Sigmoid colon (tissue), 7 donors: ENCODE measurements around the gene DIPK1B. TPM values are rescaled to one million over a fixed set of nuclear protein-coding genes. Genes with fewer than 3 reads are reported as not detected.

Experiments used
- DNase-seq: peaks from one replicate; pipeline ENCODE4 v3.0.0-alpha.2; 2019
- H3K27ac ChIP-seq, 4 donors: fragments of 200-600 bp; sonication (generic); one replicate each; pipeline ENCODE4 v1.5.1; 2016 to 2019; ENCODE audit warnings: mild to moderate bottlenecking in 1 of 4
- H3K27me3 ChIP-seq, 3 donors: fragments of 200-600 bp; sonication (generic); one replicate each; pipeline ENCODE4 v1.5.1; 2019; ENCODE audit warnings: mild to moderate bottlenecking in 1 of 3
- H3K36me3 ChIP-seq, 4 donors: fragments of 200-600 bp; sonication (generic); one replicate each; pipeline ENCODE4 v1.5.1; 2016 to 2019
- H3K4me1 ChIP-seq, 4 donors: fragments of 200-600 bp; sonication (generic); one replicate each; pipeline ENCODE4 v1.5.1; 2017 to 2019
- H3K4me3 ChIP-seq, 4 donors: fragments of 200-600 bp; sonication (generic); one replicate each; pipeline ENCODE4 v1.5.1; 2017 to 2019; ENCODE audit warnings: mild to moderate bottlenecking in 2 of 4, moderate library complexity in 1 of 4
- H3K9me3 ChIP-seq, 4 donors: fragments of 200-600 bp in 3 of 4; sonication (generic) in 3 of 4; one replicate each; pipeline versions ENCODE4 v1.5.1 to v1.6.1; 2013 to 2019
- EP300 ChIP-seq, 4 donors: sonication (generic); formaldehyde crosslinking; IDR thresholded peaks; one replicate each; pipeline ENCODE4 v1.6.1; 2017; ENCODE audit warnings: antibody characterized with exemption in 4 of 4
- POLR2A ChIP-seq, 2 donors: fragments of 450-650 bp; IDR thresholded peaks; one replicate each; pipeline ENCODE4 v1.6.1; 2016; ENCODE audit warnings: antibody characterized with exemption in 2 of 2, mild to moderate bottlenecking in 2 of 2, moderate library complexity in 2 of 2
- POLR2AphosphoS5 ChIP-seq, 4 donors: sonication (generic); formaldehyde crosslinking; IDR thresholded peaks; one replicate each; pipeline ENCODE4 v1.6.1; 2017; ENCODE audit warnings: antibody characterized with exemption in 4 of 4
- WGBS, 2 donors: extraction: QIAGEN DNeasy Blood & Tissue Kit; methylation state at CpG; one replicate each; pipeline ENCODE4 v1.1.7; 2013; 5-methylcytosine and 5-hydroxymethylcytosine counted together
- intact Hi-C: fragments of 100-400 bp; cut with DNase I; formaldehyde crosslinking; loops from one replicate; pipeline ENCODE4 v1.15.1; 2023
- polyA plus RNA-seq, 3 donors: library from polyadenylated mRNA; stranded (reverse); fragments of 200-250 nt; gene quantifications; one replicate each; pipeline ENCODE4 v1.2.3, GENCODE V29; 2013
- total RNA-seq, 4 donors: library from RNA; depleted of rRNA; stranded (reverse); fragments of >200 nt; gene quantifications; one replicate each; pipeline ENCODE4 v1.1.0, GENCODE V29; 2016
- TF ChIP-seq, protein P1 (sequence below), 4 experiments: fragments of 450-650 bp in 3 of 4; fragments of 200-600 bp in 1 of 4; IDR thresholded peaks; one replicate each; pipeline ENCODE4 v1.5.1; 2016 to 2019; ENCODE audit warnings: antibody characterized with exemption in 4 of 4, mild to moderate bottlenecking in 3 of 4, moderate library complexity in 2 of 4
- donor health status: healthy with polysubstance abuse.
- donor health status: Bipolar disorder and iron deficiency.
- donor health status: healthy.

Gene DIPK1B
- total and polyA plus RNA-seq, 7 donors: 0.23 to 18.3 (median 9.6) TPM

DNA sequence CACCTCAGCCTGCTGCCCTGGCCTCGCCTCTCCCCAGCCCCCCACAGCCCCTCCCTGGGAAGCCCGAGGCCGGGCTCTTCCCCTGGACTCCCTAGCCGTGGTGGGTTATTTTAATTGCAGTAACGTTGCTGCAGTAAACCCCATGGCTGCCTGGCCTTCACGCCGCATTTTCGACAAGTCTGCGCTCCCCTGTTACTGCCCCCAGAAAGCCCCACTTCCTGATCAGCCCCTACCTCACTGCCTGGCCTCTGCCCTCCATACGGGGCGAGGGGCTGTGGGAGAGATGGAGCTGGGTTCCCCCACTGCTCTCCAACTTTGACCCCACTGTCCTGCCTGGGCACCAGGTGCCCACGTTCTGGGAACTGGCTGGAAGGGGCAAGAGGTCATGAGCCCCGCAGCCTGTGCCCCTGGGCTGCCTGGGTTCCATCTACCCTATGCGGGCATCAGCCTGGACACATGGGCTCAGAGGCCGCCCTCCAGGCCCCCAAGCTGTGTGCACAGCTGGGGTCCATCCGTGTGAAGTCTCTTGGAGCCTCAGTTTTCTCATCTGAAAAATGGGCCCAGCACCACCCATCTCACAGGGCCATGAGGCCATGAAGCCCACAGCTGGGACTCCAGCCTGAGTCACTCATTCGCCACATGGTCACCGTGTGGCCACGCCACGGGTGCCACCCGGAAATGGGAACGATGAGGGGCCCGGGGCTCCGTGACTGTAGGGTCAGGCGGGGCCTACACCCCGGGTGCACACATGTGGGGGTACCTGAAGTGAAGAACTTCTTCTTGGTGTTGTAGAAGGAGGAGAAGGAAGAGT is 38.2 kb upstream of the DIPK1B start:
- TF ChIP-seq EP300 (IDR thresholded peaks at IDR 0.05): no peak
- no peak for TF ChIP-seq POLR2AphosphoS5 (IDR thresholded peaks at IDR 0.05)
- no peak for TF ChIP-seq POLR2A (IDR thresholded peaks at IDR 0.05)
- TF ChIP-seq, protein P1, sequence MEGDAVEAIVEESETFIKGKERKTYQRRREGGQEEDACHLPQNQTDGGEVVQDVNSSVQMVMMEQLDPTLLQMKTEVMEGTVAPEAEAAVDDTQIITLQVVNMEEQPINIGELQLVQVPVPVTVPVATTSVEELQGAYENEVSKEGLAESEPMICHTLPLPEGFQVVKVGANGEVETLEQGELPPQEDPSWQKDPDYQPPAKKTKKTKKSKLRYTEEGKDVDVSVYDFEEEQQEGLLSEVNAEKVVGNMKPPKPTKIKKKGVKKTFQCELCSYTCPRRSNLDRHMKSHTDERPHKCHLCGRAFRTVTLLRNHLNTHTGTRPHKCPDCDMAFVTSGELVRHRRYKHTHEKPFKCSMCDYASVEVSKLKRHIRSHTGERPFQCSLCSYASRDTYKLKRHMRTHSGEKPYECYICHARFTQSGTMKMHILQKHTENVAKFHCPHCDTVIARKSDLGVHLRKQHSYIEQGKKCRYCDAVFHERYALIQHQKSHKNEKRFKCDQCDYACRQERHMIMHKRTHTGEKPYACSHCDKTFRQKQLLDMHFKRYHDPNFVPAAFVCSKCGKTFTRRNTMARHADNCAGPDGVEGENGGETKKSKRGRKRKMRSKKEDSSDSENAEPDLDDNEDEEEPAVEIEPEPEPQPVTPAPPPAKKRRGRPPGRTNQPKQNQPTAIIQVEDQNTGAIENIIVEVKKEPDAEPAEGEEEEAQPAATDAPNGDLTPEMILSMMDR (IDR thresholded peaks at IDR 0.05): no peak
- intact Hi-C loops: no loop called here
- 79 to 84% methylated on average over 26 of the region's 26 CpGs for WGBS, 2 donors
- no peak overlapping the region for H3K4me3 ChIP-seq
- peaks cover 0 to 36% (median 5%) of the 10 kb centered on the region in 4 donors for H3K36me3 ChIP-seq
- H3K4me1 ChIP-seq: peaks cover 0 to 7% (median 0%) of the 10 kb centered on the region in 4 donors
- H3K27me3 ChIP-seq: peaks cover 0 to 21% (median 4%) of the 10 kb centered on the region in 3 donors
- H3K27ac ChIP-seq: no peak overlapping the region
- no peak for DNase-seq
- no peaks in the 10 kb centered on the region for H3K9me3 ChIP-seq

- H3K27me3 ChIP-seq: peaks cover 0 to 18% (median 4%) of the 10 kb centered on the region in 3 donors
- WGBS, 2 donors: 45 to 68% methylated on average over 11 of the region's 11 CpGs
- intact Hi-C loops: no loop called here
- no peak for DNase-seq
- H3K27ac ChIP-seq: no peak overlapping the region
- TF ChIP-seq POLR2AphosphoS5 (IDR thresholded peaks at IDR 0.05) (peak in 1 of 4 donors; percentile 34), POLR2A (IDR thresholded peaks at IDR 0.05) (no peak)
- peaks cover 0 to 36% (median 5%) of the 10 kb centered on the region in 4 donors for H3K36me3 ChIP-seq
- H3K9me3 ChIP-seq: no peaks in the 10 kb centered on the region
- H3K4me1 ChIP-seq: peaks cover 0 to 7% (median 0%) of the 10 kb centered on the region in 4 donors
- no peak overlapping the region for H3K4me3 ChIP-seq
Measured at GRCh38 chr9:136674786-136675349, 37.5 kb upstream of the DIPK1B start.

DNA sequence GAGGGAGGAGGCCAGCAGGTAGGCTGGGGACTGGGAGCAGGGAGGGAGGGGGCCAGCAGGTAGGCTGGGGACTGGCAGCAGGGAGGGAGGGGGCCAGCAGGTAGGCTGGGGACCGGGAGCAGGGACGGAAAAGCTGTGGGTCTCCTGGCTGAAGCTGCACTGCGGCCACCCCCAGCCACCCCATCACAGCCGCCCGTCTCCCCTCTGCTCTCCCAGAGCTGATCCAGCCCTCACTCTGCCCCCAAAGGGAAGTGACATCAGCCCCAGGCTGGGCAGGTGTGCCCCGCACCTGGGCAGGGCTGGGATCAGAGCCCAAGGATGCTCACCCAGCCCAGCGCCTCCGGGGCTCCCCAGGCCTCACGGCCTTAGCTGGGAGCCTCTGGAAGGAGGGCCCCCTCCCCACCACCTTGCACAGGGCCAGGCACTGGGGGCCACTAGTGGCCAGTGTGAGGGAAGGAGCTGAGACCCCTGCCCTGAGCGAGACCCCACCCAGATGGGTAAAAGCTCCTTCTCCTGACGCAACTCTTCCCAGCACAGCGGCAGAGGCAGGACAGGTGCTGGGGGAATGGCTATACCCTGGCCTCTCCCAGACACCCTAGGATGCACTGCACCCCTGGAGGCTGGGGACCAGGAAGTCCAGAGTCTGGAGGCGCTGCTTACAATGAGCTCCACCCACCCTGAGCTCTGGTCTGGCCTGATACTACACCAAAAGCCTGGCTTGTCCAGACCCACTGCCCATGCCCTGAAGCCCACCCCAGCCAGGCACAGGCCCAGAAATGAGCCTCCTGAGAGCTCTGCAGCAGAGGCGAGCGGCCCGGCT is 36.7 kb upstream of the DIPK1B start:
- H3K4me1 ChIP-seq: peaks cover 0 to 7% (median 0%) of the 10 kb centered on the region in 4 donors
- peaks cover 0 to 36% (median 5%) of the 10 kb centered on the region in 4 donors for H3K36me3 ChIP-seq
- no peak overlapping the region for H3K27ac ChIP-seq
- no peak for DNase-seq
- H3K9me3 ChIP-seq: no peaks in the 10 kb centered on the region
- intact Hi-C loops: no loop called here
- H3K4me3 ChIP-seq: no peak overlapping the region
- 41 to 76% methylated on average over 16 of the region's 16 CpGs for WGBS, 2 donors
- peaks cover 0 to 10% (median 4%) of the 10 kb centered on the region in 3 donors for H3K27me3 ChIP-seq
- TF ChIP-seq, protein P1 (IDR thresholded peaks at IDR 0.05): no peak
- TF ChIP-seq EP300 (IDR thresholded peaks at IDR 0.05): no peak
- no peak for TF ChIP-seq POLR2A (IDR thresholded peaks at IDR 0.05)
- TF ChIP-seq POLR2AphosphoS5 (IDR thresholded peaks at IDR 0.05): no peak

- intact Hi-C loops: no loop called here
- peaks cover 0 to 36% (median 5%) of the 10 kb centered on the region in 4 donors for H3K36me3 ChIP-seq
- 90 to 93% methylated on average over 13 of the region's 13 CpGs for WGBS, 2 donors
Measured at GRCh38 chr9:136676297-136676794, 36.0 kb upstream of the DIPK1B start.

GRCh38 chr9:136676920-136677686 is 35.3 kb upstream of the DIPK1B start:
- Histone ChIP-seq H3K27me3 (no peaks in the 10 kb centered on the region), H3K9me3 (no peaks in the 10 kb centered on the region), H3K4me1 (no peaks in the 10 kb centered on the region), H3K27ac (no peak overlapping the region), H3K4me3 (no peak overlapping the region), H3K36me3 (peaks cover 0 to 36% (median 5%) of the 10 kb centered on the region in 4 donors)
- TF ChIP-seq POLR2AphosphoS5 (IDR thresholded peaks at IDR 0.05) (peak in 1 of 4 donors; percentile 16), POLR2A (IDR thresholded peaks at IDR 0.05) (no peak)
- intact Hi-C loops: no loop called here
- 91 to 92% methylated on average over 46 of the region's 46 CpGs for WGBS, 2 donors
- no peak for DNase-seq

More at GRCh38 chr9:136676297-136676794, 36.0 kb upstream of the DIPK1B start:
- TF ChIP-seq POLR2AphosphoS5 (IDR thresholded peaks at IDR 0.05): peak in 1 of 4 donors; percentile 36
- TF ChIP-seq POLR2A (IDR thresholded peaks at IDR 0.05): no peak
- DNase-seq: no peak
- Histone ChIP-seq H3K4me1 (peaks cover 0 to 6% (median 0%) of the 10 kb centered on the region in 4 donors), H3K4me3 (no peak overlapping the region), H3K27ac (no peak overlapping the region), H3K9me3 (no peaks in the 10 kb centered on the region), H3K27me3 (peaks cover 0 to 5% (median 2%) of the 10 kb centered on the region in 3 donors)
